Stimulated activated CD4-positive, alpha-beta T cell treated with anti-CD3 and anti-CD28 coated beads, Interleukin-12 subunit alpha, Interleukin-12 subunit beta, amount 100 ng/mL, for 24 hours (primary cell): ENCODE results near the gene PI4K2A.

Source experiments
- DNase-seq, 2 experiments: peaks; one replicate each; pipeline ENCODE4 v3.0.0-alpha.2; 2020; ENCODE audit warnings: low read depth in 2 of 2

Gene PI4K2A

DNA sequence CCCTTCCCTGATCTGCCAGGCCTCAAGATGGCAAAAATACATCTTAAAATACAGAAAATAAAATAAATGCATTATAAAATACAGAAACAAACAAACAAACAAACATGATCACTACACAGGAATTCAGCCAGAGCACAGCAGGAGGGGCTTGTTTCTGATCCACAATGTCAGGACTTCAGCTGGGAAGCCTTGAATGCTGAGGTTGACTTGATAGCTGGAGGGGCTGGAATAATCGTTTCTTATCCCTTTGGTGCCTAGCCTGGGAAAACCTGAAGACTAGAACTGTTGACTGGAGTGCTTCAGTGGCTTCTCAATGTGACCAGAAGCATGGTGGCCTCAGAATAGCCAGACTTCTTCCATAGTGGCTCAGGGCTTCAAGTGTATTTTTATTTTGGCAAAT lies 63.9 kb downstream of the PI4K2A start:
- no peak for DNase-seq

DNA sequence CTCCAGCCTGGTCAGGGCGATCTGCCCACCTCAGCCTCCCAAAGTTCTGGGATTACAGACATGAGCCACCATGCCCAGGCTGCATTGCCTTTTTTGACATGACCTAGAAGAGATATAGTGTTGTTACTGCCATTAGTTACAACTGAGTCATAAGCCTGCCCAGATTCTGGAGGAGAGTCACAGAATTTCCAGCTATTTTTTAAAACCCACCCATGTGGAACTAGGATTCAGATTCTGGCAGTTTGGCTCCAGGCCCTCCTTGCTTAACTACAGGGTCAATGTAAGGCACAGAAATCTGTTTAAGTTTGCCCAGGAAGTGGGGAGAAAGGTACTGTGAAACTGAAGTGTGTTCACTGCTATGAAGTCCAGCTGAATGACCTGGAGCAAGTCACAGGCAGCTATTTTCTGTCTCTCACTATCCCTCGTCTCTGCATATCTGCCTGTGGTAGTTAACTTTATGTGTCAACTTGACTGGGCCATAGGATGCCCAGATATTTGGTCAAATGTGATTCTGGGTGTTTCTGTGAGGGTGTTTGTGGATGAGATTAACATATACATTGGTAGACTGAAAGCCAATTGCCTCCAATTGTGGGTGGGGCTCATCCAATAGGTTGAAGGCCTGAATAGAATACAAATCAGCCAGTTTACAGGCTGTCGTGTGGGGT lies 64.7 kb downstream of the PI4K2A start:
- DNase-seq = no peak

GRCh38 chr10:97707134-97707861 lies 66.8 kb downstream of the PI4K2A start:
- no peak for DNase-seq

DNA sequence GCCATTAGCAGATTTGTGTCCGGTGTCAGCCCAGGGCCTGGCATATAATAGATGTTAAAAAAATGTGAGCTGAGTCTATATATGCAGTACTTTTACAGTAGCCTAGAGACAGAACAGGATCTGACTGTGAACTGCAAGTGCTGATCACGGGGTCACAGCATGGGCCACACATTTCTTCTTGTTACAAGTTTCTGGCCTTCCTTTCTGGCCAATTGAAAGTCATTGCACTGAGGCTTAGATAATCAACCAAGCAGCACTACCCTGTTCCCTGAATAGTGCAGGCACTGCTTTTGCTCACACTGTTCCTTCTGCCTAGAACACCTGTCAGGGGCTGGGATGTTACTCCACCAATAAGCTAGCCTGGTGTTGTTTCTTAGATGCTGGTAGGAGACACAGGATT lies 67.7 kb downstream of the PI4K2A start:
- DNase-seq = no peak

GRCh38 chr10:97708976-97709946 lies 68.8 kb downstream of the PI4K2A start:
- DNase-seq = peak in 1 of 2 experiments; percentile 31

DNA sequence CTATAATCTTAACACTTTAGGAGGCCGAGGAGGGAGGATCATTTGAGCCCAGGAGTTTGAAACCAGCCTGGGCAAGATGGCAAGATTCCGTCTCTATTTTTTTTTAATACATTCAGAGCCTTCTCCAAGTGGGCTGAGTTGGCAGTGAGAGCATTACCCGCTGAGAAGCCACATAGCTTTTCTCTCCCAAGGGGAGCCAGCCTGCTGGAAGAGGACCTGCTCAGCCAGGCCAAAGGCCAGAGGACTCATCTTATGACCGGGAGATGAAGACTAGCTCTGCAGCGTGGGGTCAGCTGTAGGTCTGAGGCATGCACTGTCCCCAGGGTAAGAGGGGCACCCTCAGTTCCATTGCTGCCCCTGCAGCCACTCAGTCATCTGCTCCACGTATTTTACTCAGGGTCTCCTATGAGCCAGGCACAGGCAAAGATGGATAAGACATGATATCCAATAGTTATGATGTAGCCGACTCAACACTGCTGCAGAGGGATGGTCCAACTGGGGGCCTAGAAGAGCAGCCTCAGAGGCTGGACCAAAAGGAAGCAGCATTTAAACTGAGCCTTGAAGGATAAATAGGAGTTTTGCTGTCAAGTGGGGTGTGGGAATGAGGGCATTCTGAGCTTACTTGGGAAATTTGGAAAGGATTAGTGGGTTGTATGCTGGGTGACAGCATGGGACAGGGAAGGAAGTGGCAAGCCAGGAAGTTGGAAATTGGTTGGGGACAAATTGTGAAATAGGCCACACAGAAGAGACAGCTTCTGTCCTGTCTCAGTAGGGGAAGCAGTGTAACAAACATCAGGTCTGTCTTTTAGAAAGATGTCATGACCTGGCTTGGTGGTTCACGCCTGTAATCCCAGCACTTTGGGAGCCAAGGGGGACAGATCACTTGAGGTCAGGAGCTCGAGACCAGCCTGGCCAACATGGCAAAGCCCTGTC lies 71.4 kb downstream of the PI4K2A start:
- DNase-seq = no peak

DNA sequence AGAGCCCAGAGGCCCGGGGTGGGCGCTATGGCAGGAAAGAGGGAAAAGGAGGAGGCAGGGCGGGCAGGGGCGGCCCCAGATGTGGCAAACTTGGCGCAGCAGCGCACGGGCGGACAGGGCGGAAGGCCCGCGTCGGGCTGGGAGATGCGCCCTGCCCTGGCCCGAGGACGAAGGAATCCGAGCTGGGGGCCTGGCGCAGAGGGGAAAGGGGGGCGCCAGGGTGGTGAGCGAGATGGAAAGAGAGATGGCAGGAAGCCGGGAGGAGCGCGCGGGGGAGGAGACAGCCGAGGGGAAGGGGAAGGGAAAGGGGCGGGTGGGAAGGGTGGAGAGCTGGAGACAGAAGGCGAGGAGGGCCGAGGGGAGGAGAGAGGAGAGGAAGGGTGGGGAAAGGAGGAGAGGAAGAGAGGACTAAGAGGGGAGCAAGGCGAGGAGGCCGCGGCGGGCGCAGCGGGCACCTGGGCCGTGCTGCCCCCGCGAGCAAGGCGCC lies 72.9 kb downstream of the PI4K2A start, which contains the start of gene MARVELD1:
TSS of gene MARVELD1 (plus strand) at position 392 of the 487 bp plus-strand sequence. CDS start 147 bp downstream, outside the sequence.
- peak in 1 of 2 experiments; percentile 22 for DNase-seq

GRCh38 chr10:97713826-97714400 lies 73.4 kb downstream of the PI4K2A start:
- DNase-seq = peak; percentile 31 to 33

DNA sequence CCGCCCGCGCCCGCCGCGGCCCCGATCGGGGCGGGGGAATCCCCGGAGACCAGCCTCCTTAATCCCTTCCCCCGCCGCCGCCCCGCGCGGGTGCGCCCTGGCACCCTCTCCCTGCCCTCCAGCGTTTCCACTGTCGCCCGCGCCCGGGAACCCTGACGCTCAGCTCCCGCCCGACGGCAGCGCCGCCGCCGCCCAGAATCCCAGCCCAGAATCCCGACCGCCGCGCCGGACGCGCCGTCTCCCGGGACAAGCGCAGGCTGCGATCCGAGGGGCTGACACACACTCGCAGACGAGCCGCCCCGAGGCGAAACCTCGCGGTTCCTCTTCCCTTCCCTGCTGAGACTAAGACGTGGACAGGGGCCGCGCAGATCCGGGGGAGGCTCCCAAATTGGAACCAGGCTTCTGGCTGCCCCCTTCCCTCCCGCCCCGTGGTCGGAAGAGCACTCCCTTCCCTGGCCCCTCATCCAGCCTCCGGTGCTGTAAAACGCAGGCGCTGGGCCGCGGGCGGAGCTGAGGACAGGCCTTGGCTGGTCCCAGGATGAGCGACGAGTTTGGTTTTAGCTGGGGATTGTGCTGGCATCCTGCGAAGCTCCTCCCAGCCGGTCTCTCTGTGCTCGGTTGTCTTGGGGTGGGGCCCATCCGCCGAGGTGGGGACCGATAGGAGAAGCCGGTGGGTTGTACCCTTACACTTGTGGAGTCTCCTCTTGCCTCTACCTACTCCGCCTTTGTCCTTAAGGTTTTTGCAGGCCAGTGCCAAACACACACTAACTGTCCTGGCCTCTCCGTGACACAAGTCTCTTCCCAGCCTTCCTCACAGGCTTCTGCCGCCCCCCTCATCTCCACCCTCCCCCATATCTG lies 74.2 kb downstream of the PI4K2A start:
- no peak for DNase-seq

DNA sequence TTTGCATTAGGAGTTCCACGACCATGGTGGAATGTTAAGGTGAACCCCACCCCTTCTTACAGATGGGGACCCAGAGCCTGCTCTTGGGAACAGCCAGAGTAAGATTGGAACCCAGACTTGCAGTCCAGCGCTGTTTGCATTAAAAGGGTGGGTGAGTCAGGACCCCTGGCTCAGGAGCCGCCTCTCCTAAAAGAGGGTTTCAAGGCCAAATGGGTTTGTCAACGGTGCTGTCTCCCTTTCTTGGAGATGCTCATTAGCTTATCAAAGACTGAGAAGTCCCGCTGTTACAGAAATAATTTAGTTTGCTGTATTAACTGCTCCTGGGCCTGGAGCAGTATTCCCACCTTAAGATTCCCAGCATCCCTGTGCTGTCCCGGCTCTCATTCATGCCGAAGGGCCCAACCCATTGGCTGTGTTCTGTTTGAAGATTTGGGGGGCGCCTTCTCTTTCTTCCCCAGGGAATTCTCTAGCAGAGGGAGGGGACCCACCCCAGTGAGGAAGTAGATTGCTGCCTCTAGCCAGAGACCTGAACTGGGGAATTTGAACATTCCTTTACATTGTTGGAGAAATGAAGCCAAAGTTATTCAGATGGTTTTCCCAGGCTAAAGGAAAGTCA lies 74.9 kb downstream of the PI4K2A start:
- no peak for DNase-seq

- no peak for DNase-seq
Measured at GRCh38 chr10:97717627-97718026, 77.2 kb downstream of the PI4K2A start.

- no peak for DNase-seq
Measured at GRCh38 chr10:97718178-97718577, 77.7 kb downstream of the PI4K2A start.

DNA sequence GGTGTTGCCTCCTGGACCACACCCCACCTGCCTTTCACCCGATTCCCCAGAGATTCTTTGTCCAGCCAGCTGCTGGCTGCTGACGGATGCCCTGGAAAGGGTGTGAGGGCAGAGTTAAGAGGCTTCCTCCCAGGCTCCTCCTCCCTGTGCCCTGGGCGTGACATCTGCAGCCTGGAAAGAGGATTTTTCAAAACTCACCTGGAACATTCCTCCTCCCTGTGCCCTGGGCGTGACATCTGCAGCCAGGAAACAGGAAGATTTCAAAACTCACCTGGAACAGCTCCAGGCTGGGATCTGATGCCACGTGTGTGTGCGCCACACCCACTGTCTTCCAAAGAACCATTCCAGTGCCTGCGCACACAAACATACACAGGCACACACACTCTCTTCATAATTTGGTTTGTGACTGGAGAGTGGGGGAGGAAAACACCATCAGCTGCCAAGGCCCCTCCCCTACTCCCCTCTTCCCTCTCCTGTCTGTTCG lies 78.2 kb downstream of the PI4K2A start:
- DNase-seq = no peak

- no peak for DNase-seq
Measured at GRCh38 chr10:97719602-97720001, 79.1 kb downstream of the PI4K2A start.

- DNase-seq = no peak
Measured at GRCh38 chr10:97721871-97722780, 81.7 kb downstream of the PI4K2A start.

GRCh38 chr10:97723001-97723400 lies 82.5 kb downstream of the PI4K2A start:
- DNase-seq = no peak

DNA sequence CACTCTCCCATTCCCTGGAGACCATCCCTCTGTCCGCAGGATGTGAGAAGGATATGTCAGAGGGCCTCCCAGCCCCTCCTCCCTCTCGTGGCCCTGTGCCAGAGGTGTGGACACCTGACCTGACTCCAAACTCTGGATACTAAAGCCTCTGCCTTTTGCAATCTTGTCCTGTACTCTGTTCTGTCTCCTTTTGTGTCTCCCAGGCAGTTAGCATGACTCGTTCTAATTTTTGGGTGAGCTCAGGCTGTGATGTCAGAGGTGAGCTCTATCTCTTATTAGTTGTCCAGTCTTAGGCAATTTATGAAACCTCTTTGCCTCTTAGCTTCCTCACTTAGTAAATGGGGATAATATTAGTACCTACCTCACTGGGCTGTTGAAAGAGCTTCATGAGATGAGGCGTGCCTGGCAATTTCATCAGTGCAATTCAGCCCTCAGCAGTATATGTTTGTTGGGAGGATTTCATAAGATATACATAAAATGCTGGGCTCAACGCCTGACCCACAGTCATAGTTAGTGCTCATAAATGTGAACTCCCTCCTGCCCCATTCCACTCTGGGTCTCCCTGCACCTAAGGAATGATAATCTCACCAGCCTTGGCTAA lies 84.0 kb downstream of the PI4K2A start:
- DNase-seq = no peak
